Medulla oblongata (tissue), 1 donor: ENCODE measurements around the gene KCTD4.
A peak's percentile ranks its signal among the peaks of the same experiment; 100 is the strongest.

Experiments
- DNase-seq: peaks from one replicate; pipeline ENCODE4 v3.0.0-alpha.2; 2015; ENCODE audit errors: extremely low spot score

KCTD4 gene

GRCh38 chr13:45178349-45179162 is 22.3 kb downstream of the KCTD4 start:
- DNase-seq: no peak

- no peak for DNase-seq
Observed at GRCh38 chr13:45174478-45174877, 26.4 kb downstream of the KCTD4 start.

GRCh38 chr13:45168555-45168930 is 32.3 kb downstream of the KCTD4 start:
- no peak for DNase-seq

GRCh38 chr13:45167611-45168554 is 33.0 kb downstream of the KCTD4 start:
- no peak for DNase-seq

- DNase-seq: no peak
Observed at GRCh38 chr13:45166858-45167257, 34.0 kb downstream of the KCTD4 start.

- DNase-seq: no peak
Observed at GRCh38 chr13:45162821-45163220, 38.0 kb downstream of the KCTD4 start.

GRCh38 chr13:45162194-45162593 is 38.7 kb downstream of the KCTD4 start:
- DNase-seq: peak; percentile 14

- DNase-seq: no peak
Observed at GRCh38 chr13:45156565-45157361, 44.1 kb downstream of the KCTD4 start.

GRCh38 chr13:45149964-45150363 is 50.9 kb downstream of the KCTD4 start:
- DNase-seq: no peak

GRCh38 chr13:45143346-45143751 is 57.5 kb downstream of the KCTD4 start:
- DNase-seq: no peak
